ENCODE measurements around the gene BCAR3. TPM values are rescaled to one million over a fixed set of nuclear protein-coding genes. Genes with fewer than 3 reads are reported as not detected.

Gene BCAR3
- total and polyA plus RNA-seq, 8 donors: 15.5 to 26.0 (median 18.9) TPM

DNA sequence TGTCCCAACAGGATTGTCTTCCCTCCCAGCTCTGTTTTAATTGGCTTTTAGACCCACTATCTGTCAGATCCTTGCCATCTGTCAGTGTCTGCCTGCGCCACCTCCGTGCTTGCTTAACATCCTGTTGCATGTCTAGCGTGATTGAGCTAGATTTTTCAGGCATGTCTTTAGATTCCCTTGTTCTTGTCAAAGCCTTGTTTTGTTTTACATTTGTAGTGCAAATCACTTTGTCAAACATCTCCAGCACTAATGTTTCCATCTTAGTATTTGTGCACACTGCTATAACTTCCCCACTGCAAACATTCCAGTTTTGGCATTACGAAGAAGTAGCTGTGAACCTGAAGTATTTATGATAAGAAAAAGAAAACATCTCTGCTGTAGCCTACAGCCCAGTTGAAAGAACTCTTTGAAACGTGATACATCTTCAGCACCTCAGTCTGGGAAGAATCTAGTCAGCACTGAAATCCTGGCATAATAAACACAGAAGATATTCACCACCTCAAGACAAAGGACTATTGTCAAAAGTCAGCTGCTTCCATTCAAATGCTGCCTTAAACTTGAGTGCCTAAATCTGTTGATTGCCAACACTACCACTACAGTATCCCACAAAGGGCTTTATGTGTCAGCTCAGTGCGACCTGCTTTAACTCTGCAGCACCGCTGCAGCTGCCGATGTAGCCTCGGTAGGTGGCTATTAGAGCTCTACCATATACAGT lies 128.7 kb downstream of the BCAR3 start:
- DNase-seq (no peak), ATAC-seq (peak; percentile 16)
- TF ChIP-seq, protein P1, sequence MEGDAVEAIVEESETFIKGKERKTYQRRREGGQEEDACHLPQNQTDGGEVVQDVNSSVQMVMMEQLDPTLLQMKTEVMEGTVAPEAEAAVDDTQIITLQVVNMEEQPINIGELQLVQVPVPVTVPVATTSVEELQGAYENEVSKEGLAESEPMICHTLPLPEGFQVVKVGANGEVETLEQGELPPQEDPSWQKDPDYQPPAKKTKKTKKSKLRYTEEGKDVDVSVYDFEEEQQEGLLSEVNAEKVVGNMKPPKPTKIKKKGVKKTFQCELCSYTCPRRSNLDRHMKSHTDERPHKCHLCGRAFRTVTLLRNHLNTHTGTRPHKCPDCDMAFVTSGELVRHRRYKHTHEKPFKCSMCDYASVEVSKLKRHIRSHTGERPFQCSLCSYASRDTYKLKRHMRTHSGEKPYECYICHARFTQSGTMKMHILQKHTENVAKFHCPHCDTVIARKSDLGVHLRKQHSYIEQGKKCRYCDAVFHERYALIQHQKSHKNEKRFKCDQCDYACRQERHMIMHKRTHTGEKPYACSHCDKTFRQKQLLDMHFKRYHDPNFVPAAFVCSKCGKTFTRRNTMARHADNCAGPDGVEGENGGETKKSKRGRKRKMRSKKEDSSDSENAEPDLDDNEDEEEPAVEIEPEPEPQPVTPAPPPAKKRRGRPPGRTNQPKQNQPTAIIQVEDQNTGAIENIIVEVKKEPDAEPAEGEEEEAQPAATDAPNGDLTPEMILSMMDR (IDR thresholded peaks at IDR 0.05): no peak
- Histone ChIP-seq H3K4me3 (no peak overlapping the region), H3K36me3 (peaks cover 0 to 5% of the 10 kb centered on the region in 2 donors), H3K4me1 (peaks cover 13 to 45% of the 10 kb centered on the region in 2 donors), H3K27me3 (no peaks in the 10 kb centered on the region), H3K9me3 (no peaks in the 10 kb centered on the region), H3K27ac (peak overlapping the region; percentile 40 to 54)
- intact Hi-C loops (cut with DNase I): no loop called here

DNA sequence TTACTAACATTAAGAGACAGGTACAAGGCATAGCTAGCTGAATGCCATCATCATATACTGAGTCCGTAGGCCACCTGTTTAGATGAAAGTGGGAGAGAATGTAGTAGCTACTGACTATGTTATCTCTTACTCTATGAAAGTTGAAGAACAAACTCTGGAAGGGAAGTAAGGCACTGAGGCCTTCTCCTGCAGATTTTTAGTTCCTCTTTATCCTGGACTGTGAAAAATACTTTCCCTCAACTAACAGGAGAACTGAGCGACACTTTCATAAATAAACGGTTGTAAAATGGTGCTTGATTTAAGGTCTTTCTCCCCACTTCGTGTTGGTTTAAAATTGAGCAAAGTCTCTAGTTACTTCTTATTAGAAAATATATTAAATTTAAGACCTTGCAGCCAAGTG lies 131.8 kb downstream of the BCAR3 start:
- no peaks in the 10 kb centered on the region for H3K9me3 ChIP-seq
- H3K27me3 ChIP-seq: no peaks in the 10 kb centered on the region
- no peak overlapping the region for H3K4me3 ChIP-seq
- DNase-seq (no peak), ATAC-seq (no peak)
- intact Hi-C loops (cut with DNase I): no loop called here
- H3K27ac ChIP-seq: no peak overlapping the region
- TF ChIP-seq, protein P1 (IDR thresholded peaks at IDR 0.05): no peak
- peaks cover 0 to 5% of the 10 kb centered on the region in 2 donors for H3K36me3 ChIP-seq
- peaks cover 13 to 30% of the 10 kb centered on the region in 2 donors for H3K4me1 ChIP-seq

DNA sequence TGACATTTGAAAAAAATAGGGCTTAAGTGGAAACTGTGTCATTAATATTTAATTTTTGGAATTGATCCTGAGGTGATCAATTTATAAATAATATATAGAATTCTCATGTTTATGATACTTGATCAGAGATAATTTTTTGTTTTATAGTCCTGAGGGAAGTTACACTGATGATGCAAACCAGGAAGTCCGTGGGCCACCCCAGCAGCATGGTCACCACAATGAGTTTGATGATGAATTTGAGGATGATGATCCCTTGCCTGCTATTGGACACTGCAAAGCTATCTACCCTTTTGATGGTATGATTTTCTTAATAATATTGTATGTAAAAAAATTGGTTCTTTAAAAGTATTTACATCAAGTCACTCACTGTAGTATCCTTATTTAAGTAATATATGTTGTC lies 132.5 kb downstream of the BCAR3 start:
- Histone ChIP-seq H3K4me1 (peaks cover 13 to 24% of the 10 kb centered on the region in 2 donors), H3K36me3 (peaks cover 0 to 5% of the 10 kb centered on the region in 2 donors), H3K9me3 (no peaks in the 10 kb centered on the region), H3K4me3 (no peak overlapping the region), H3K27me3 (no peaks in the 10 kb centered on the region), H3K27ac (no peak overlapping the region)
- DNase-seq (no peak), ATAC-seq (no peak)
- intact Hi-C loops (cut with DNase I): no loop called here
- TF ChIP-seq, protein P1 (IDR thresholded peaks at IDR 0.05): no peak

DNA sequence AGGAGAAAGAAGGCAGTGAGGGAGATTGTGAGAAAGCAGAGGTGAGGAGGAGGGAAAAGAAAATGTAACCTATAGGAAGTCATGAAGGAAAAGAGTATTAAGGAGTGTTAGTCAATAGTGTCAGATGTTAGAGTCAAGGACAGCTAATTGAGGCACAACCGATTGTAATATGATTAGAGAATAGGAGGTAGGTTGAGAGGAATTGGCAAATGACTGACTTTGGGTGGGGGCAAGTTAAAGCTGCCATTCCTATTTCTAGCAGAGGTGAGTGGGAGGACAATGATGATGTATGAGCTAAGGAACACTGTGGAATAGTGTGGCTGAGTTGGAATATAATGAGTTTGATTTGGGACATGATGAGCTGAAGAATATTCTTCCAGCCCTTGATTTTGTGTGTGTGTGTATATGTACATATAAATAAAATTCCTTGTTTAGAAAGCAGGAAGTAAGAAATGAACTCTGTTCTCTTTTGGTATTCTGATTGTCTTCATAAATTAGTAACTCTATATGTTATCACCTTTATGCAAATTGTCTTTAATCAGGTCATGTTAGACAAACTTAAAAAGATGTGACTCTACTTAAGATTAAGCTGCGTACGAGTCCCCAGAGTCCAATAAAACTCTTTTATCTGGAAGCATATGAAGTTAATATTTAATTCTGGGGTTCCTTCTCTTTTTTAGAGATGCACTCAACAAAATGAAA lies 135.3 kb downstream of the BCAR3 start:
- no peak for ATAC-seq

DNA sequence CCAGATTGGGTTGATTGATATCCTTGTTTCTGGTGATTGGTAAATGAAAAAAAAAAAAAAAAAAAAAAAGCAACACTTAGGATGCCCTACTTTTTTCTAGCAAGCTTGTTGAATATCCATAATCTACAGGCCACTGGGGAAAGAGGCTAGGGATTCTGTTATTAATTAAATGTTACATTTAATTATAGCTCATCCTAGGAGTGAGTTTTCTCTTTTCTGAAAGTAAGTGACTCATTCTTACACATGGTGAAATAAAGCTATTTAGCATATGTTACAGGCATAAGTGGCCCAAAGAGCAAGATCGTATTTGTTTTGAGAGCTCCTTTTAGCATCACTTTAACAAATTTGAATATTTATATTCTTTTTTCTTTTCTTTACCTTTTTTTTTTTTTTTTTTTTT lies 139.2 kb downstream of the BCAR3 start:
- no peak for DNase-seq
- ATAC-seq: no peak
- Histone ChIP-seq H3K4me3 (no peak overlapping the region), H3K36me3 (no peaks in the 10 kb centered on the region), H3K27ac (no peak overlapping the region), H3K27me3 (no peaks in the 10 kb centered on the region), H3K9me3 (no peaks in the 10 kb centered on the region), H3K4me1 (no peaks in the 10 kb centered on the region)
- TF ChIP-seq, protein P1 (IDR thresholded peaks at IDR 0.05): no peak
- intact Hi-C loops (cut with DNase I): no loop called here

More for the DNA sequence above, 135.3 kb downstream of the BCAR3 start:
- Histone ChIP-seq H3K4me3 (no peak overlapping the region), H3K27ac (no peak overlapping the region), H3K4me1 (no peaks in the 10 kb centered on the region), H3K27me3 (no peaks in the 10 kb centered on the region), H3K9me3 (no peaks in the 10 kb centered on the region), H3K36me3 (peaks cover 0 to 5% of the 10 kb centered on the region in 2 donors)
- intact Hi-C loops (cut with DNase I): no loop called here
- DNase-seq: no peak
- TF ChIP-seq, protein P1 (IDR thresholded peaks at IDR 0.05): no peak
